H1 (cell line): ENCODE results near the gene ZNF292. TPM values are rescaled to one million over a fixed set of nuclear protein-coding genes. Genes with fewer than 3 reads are reported as not detected.

Source experiments
- CTCF ChIA-PET: fragments of 300-600 bp; sonication (Branson Sonifier 250); formaldehyde crosslinking; loops from one replicate; lab custom pipeline; 2021; ENCODE audit not compliant: partially characterized antibody; lab: Charles Lee
- POLR2A ChIA-PET: fragments of 300-600 bp; sonication (Branson Sonifier 250); formaldehyde crosslinking; loops from one replicate; lab custom pipeline; 2021; ENCODE audit warnings: inconsistent platforms; ENCODE audit not compliant: partially characterized antibody; lab: Charles Lee
- DNase-seq, 2 experiments: peaks; one replicate each; pipeline versions ENCODE4 v3.0.0 to v3.0.0-alpha.2; 2010 to 2022; ENCODE audit warnings: low spot score in 2 of 2, low read depth in 1 of 2, mixed read lengths in 1 of 2
- FAIRE-seq: peaks from 2 replicates; lab custom pipeline; 2011; peaks lifted over from hg19 to GRCh38; lab: Jason Lieb, UNC
- H2AFZ ChIP-seq: 2 replicates; pipeline ENCODE4 v1.8.1; 2012; ENCODE audit warnings: low read length, inconsistent platforms
- H2AK5ac ChIP-seq: 2 replicates; pipeline ENCODE4 v1.6.1; 2013; ENCODE audit warnings: low read depth, low read length
- H2BK120ac ChIP-seq: replicated peaks from 2 replicates; pipeline ENCODE3; 2013; ENCODE audit warnings: low read depth, low read length, inconsistent platforms
- H2BK12ac ChIP-seq: 2 replicates; pipeline ENCODE4 v1.6.1; 2013; ENCODE audit warnings: low read depth, low read length
- H2BK15ac ChIP-seq: 2 replicates; pipeline ENCODE4 v1.6.1; 2013; ENCODE audit warnings: low read length
- H2BK20ac ChIP-seq: 2 replicates; pipeline ENCODE4 v1.6.1; 2013; ENCODE audit warnings: low read length
- H2BK5ac ChIP-seq: 2 replicates; pipeline ENCODE4 v1.6.1; 2013; ENCODE audit warnings: low read depth, low read length
- H3K14ac ChIP-seq: 2 replicates; pipeline ENCODE4 v1.6.1; 2013; ENCODE audit warnings: inconsistent platforms; ENCODE audit not compliant: insufficient read length
- H3K18ac ChIP-seq: 2 replicates; pipeline ENCODE4 v1.6.1; 2013; ENCODE audit warnings: low read length; ENCODE audit errors: extremely low read depth
- H3K23ac ChIP-seq: 2 replicates; pipeline ENCODE4 v1.6.1; 2013; ENCODE audit warnings: inconsistent platforms; ENCODE audit not compliant: insufficient read length
- H3K23me2 ChIP-seq: 2 replicates; pipeline ENCODE4 v1.6.1; 2013; ENCODE audit warnings: low read depth, low read length
- H3K27ac ChIP-seq: 2 replicates; pipeline ENCODE4 v1.6.1; 2011; ENCODE audit warnings: low read depth, low read length, inconsistent platforms
- H3K27me3 ChIP-seq, 4 experiments: replicated peaks in 1 of 4; 1 replicate in 1 of 4; 2 replicates in 3 of 4; pipeline versions ENCODE4 v1.6.1 to v1.8.1; 2011 to 2013; ENCODE audit warnings: low read length in 3 of 4, mild to moderate bottlenecking in 3 of 4, inconsistent platforms in 2 of 4, mixed read lengths in 2 of 4, moderate library complexity in 1 of 4; ENCODE audit not compliant: control insufficient read depth in 3 of 4, insufficient read depth in 3 of 4; ENCODE audit errors: extremely low read depth in 1 of 4
- H3K36me3 ChIP-seq, 4 experiments: 2 replicates each; pipeline versions ENCODE4 v1.6.1 to v1.8.1; 2011 to 2013; ENCODE audit warnings: mild to moderate bottlenecking in 4 of 4, low read length in 3 of 4, moderate library complexity in 2 of 4, control low read depth in 1 of 4, inconsistent platforms in 1 of 4; ENCODE audit not compliant: insufficient read depth in 4 of 4, control insufficient read depth in 2 of 4
- H3K4ac ChIP-seq: replicated peaks from 2 replicates; pipeline ENCODE3; 2013; ENCODE audit warnings: low read length, low read depth, mixed read lengths, inconsistent platforms; ENCODE audit not compliant: insufficient read length
- H3K4me1 ChIP-seq, 4 experiments: replicated peaks in 1 of 4; 1 replicate in 1 of 4; 2 replicates in 3 of 4; pipeline versions ENCODE4 v1.6.1 to v1.8.1; 2011 to 2013; ENCODE audit warnings: low read length in 3 of 4, inconsistent platforms in 2 of 4, mixed read lengths in 1 of 4; ENCODE audit not compliant: insufficient read depth in 4 of 4, control insufficient read depth in 3 of 4
- H3K4me2 ChIP-seq, 2 experiments: 2 replicates each; pipeline versions ENCODE4 v1.6.1 to v1.8.1; 2011 to 2013; ENCODE audit warnings: low read depth in 2 of 2, low read length in 2 of 2, control low read depth in 1 of 2, inconsistent platforms in 1 of 2, mild to moderate bottlenecking in 1 of 2; ENCODE audit not compliant: insufficient read depth in 1 of 2
- H3K4me3 ChIP-seq, 4 experiments: fragments of 200-600, 300-600 bp in 1 of 4; sonication (generic), shearing (Covaris generic), sonication (Bioruptor Twin) in 1 of 4; 2 replicates each; pipeline versions ENCODE4 v1.5.1 to v1.8.1; 2011 to 2016; ENCODE audit warnings: low read length in 4 of 4, low read depth in 3 of 4, control low read depth in 2 of 4, inconsistent platforms in 2 of 4, mild to moderate bottlenecking in 2 of 4, mixed read lengths in 1 of 4, moderate library complexity in 1 of 4; ENCODE audit not compliant: insufficient read depth in 2 of 4; ENCODE audit errors: extremely low read depth in 1 of 4
- H3K56ac ChIP-seq: replicated peaks from 2 replicates; pipeline ENCODE3; 2013; ENCODE audit warnings: low read depth, mild to moderate bottlenecking, mixed read lengths, low read length, inconsistent platforms; ENCODE audit not compliant: insufficient read length
- H3K79me1 ChIP-seq: 2 replicates; pipeline ENCODE4 v1.6.1; 2013; ENCODE audit warnings: low read depth, low read length, control low read depth
- H3K79me2 ChIP-seq, 2 experiments: 2 replicates each; pipeline versions ENCODE4 v1.6.1 to v1.8.1; 2012 to 2013; ENCODE audit warnings: low read length in 2 of 2, mild to moderate bottlenecking in 2 of 2, inconsistent platforms in 1 of 2; ENCODE audit not compliant: insufficient read depth in 2 of 2, control insufficient read depth in 1 of 2
- H3K9ac ChIP-seq, 4 experiments: replicated peaks in 1 of 4; 1 replicate in 1 of 4; 2 replicates in 3 of 4; pipeline versions ENCODE4 v1.6.1 to v1.8.1; 2011 to 2013; ENCODE audit warnings: low read depth in 3 of 4, low read length in 3 of 4, control low read depth in 2 of 4, mild to moderate bottlenecking in 2 of 4, moderate library complexity in 2 of 4, inconsistent platforms in 1 of 4; ENCODE audit errors: extremely low read depth in 1 of 4
- H3K9me3 ChIP-seq, 2 experiments: 2 replicates each; pipeline versions ENCODE4 v1.6.1 to v1.8.1; 2012 to 2013; ENCODE audit warnings: mild to moderate bottlenecking in 2 of 2, moderate library complexity in 2 of 2, control low read depth in 1 of 2, inconsistent platforms in 1 of 2, low read depth in 1 of 2, low read length in 1 of 2, mixed read lengths in 1 of 2; ENCODE audit not compliant: insufficient read depth in 2 of 2
- H4K20me1 ChIP-seq, 2 experiments: replicated peaks in 1 of 2; 2 replicates each; pipeline versions ENCODE3 to v1.8.1; 2011 to 2013; ENCODE audit warnings: inconsistent platforms in 2 of 2, low read length in 2 of 2, mild to moderate bottlenecking in 1 of 2; ENCODE audit not compliant: insufficient read depth in 2 of 2, control insufficient read depth in 1 of 2
- H4K5ac ChIP-seq: 2 replicates; pipeline ENCODE4 v1.6.1; 2013; ENCODE audit warnings: low read length, low read depth, mixed read lengths, inconsistent platforms; ENCODE audit not compliant: insufficient read length
- H4K8ac ChIP-seq: 2 replicates; pipeline ENCODE4 v1.8.0; 2013; ENCODE audit warnings: mild to moderate bottlenecking, moderate library complexity, low read length, inconsistent platforms; ENCODE audit not compliant: insufficient read depth; ENCODE audit errors: extremely low read depth
- H4K91ac ChIP-seq: replicated peaks from 2 replicates; pipeline ENCODE3; 2013; ENCODE audit warnings: low read length, mixed read lengths, inconsistent platforms; ENCODE audit not compliant: insufficient read length
- MAX ChIP-seq: IDR thresholded peaks from 2 replicates; pipeline ENCODE4 v1.6.1; 2012; ENCODE audit warnings: inconsistent platforms
- RNF2 ChIP-seq: fragments of 200-900, 300-1000 bp; sonication (generic); IDR thresholded peaks from 2 replicates; pipeline ENCODE4 v1.7.1; 2016; ENCODE audit warnings: borderline replicate concordance, low read depth, mild to moderate bottlenecking, antibody characterized with exemption, low read length; ENCODE audit not compliant: poor library complexity, severe bottlenecking; ENCODE audit errors: missing control alignments
- polyA plus RNA-seq, 7 experiments: library from polyadenylated mRNA; depleted of rRNA in 3 of 7; stranded (reverse) in 5 of 7; unstranded in 2 of 7; fragments of >200 nt in 5 of 7; fragments of 200-250 nt in 2 of 7; gene quantifications; 1 replicate in 5 of 7; 2 replicates in 1 of 7; 4 replicates in 1 of 7; pipeline versions ENCODE4 v1.2.1 to v1.2.3, GENCODE V29; 2011 to 2013; ENCODE audit warnings: missing spikeins in 2 of 7, mixed read lengths in 2 of 7
- total RNA-seq: library from RNA; stranded (reverse); fragmentation: NEBNext Ultra II Directional; extraction: Animal tissue kit (Norgen Biotek cat#: 25700); gene quantifications from 2 replicates; pipeline ENCODE4 v1.2.1, GENCODE V29; 2021

ZNF292 gene
- total and polyA plus RNA-seq, 2 of the 8 experiments (the other 6 are each of a cell fraction or from before 2014, with no cell fraction given), result 6.8 to 44.2 TPM

- no peak overlapping the region for H4K91ac ChIP-seq
- no peak overlapping the region for H3K4ac ChIP-seq
- no peak overlapping the region for H2BK120ac ChIP-seq
- H4K8ac ChIP-seq, result no peak overlapping the region
- no peak for DNase-seq
- no peak overlapping the region for H3K18ac ChIP-seq
- no peak for TF ChIP-seq MAX
- TF ChIP-seq RNF2, result no peak
- TF ChIP-seq, all 59 proteins: peak for 0
- Histone ChIP-seq H3K79me1 (no peaks in the 10 kb centered on the region), H2BK5ac (no peak overlapping the region), H2BK20ac (no peak overlapping the region), H2BK15ac (no peak overlapping the region), H3K23me2 (no peaks in the 10 kb centered on the region), H3K9me3 (no peaks in the 10 kb centered on the region), H3K79me2 (peaks cover 0 to 28% of the 10 kb centered on the region in 2 experiments; a peak in 2 of 4 replicates), H3K9ac (no peak overlapping the region), H2AK5ac (no peak overlapping the region), H2BK12ac (no peak overlapping the region), H3K4me1 (peaks cover 0 to 3% (median 1%) of the 10 kb centered on the region in 4 experiments; a peak in 2 of 7 replicates), H3K27ac (no peak overlapping the region), H3K14ac (no peak overlapping the region), H3K36me3 (peaks cover 2 to 56% (median 20%) of the 10 kb centered on the region in 4 experiments), H3K56ac (no peak overlapping the region), H3K4me2 (no peak overlapping the region), H4K5ac (no peak overlapping the region), H3K23ac (no peak overlapping the region), H3K4me3 (no peak overlapping the region), H2AFZ (no peak overlapping the region), H4K20me1 (peaks cover 0 to 5% of the 10 kb centered on the region in 2 experiments), H3K27me3 (no peaks in the 10 kb centered on the region)
- FAIRE-seq, result no peak
- POLR2A ChIA-PET, result no interaction called here
- CTCF ChIA-PET, result interaction anchor here (1.1 to 1.3 kb wide), 3 partner anchors 11 to 167 kb away, joined by 3 read pairs; no protein-coding TSS in a partner anchor
Measured at GRCh38 chr6:87225937-87226336, 70.6 kb downstream of the ZNF292 start.
